HepG2 (cell line): ENCODE measurements around the gene GRM5. TPM values are rescaled to one million over a fixed set of nuclear protein-coding genes. Genes with fewer than 3 reads are reported as not detected.

Experiments
- ATAC-seq: fragments of 200-7000 bp; cut with Tn5 transposase; 3 replicates; pipeline ENCODE4 v1.9.1; 2020; ENCODE audit warnings: mild to moderate bottlenecking, moderate library complexity
- BruUV-seq: library from RNA; stranded (reverse); fragments of 400-500 nt; replicated peaks from 2 replicates; lab custom pipeline; 2021; lab: Mats Ljungman, UMichigan
- CTCF ChIA-PET: fragments of 300-600 bp; formaldehyde crosslinking; extraction: SDS; loops from one replicate; lab custom pipeline; 2021; ENCODE audit warnings: low total read pairs, inconsistent platforms, low intra/inter-chr PET ratio; lab: Yijun Ruan, JAX
- POLR2A ChIA-PET: fragments of 350-600 bp; sonication (Branson Sonifier 250); formaldehyde crosslinking; loops from one replicate; lab custom pipeline; 2020; ENCODE audit warnings: antibody characterized with exemption, inconsistent platforms; lab: Yijun Ruan, JAX
- DNase-seq: peaks from one replicate; pipeline ENCODE4 v3.0.0-alpha.2; 2015; ENCODE audit warnings: low spot score
- FAIRE-seq: peaks from 3 replicates; lab custom pipeline; 2011; peaks lifted over from hg19 to GRCh38; lab: Jason Lieb, UNC
- H2AFZ ChIP-seq: one replicate; pipeline ENCODE4 v1.6.1; 2011; ENCODE audit warnings: low read length, inconsistent platforms
- H3K27ac ChIP-seq: fragments of 300-600 bp; 3 replicates; pipeline ENCODE4 v1.8.0; 2011; ENCODE audit warnings: mixed run types, mild to moderate bottlenecking, mixed read lengths, low read length, inconsistent platforms; ENCODE audit not compliant: insufficient read depth; ENCODE audit errors: extremely low read length
- H3K27me3 ChIP-seq, 2 experiments: fragments of 200-600 bp in 1 of 2; 2 replicates in 1 of 2; 3 replicates in 1 of 2; pipeline versions ENCODE4 v1.6.0 to v1.8.0; 2011; ENCODE audit warnings: low read length in 2 of 2, mild to moderate bottlenecking in 2 of 2, moderate library complexity in 2 of 2, inconsistent platforms in 1 of 2; ENCODE audit not compliant: insufficient read depth in 2 of 2, control insufficient read depth in 1 of 2
- H3K36me3 ChIP-seq, 2 experiments: fragments of 200-600 bp in 1 of 2; replicated peaks in 1 of 2; 2 replicates in 1 of 2; 3 replicates in 1 of 2; pipeline versions ENCODE4 v1.5.1 to v1.8.0; 2011; ENCODE audit warnings: low read length in 2 of 2, inconsistent platforms in 1 of 2; ENCODE audit not compliant: insufficient read depth in 2 of 2, control insufficient read depth in 1 of 2
- H3K4me1 ChIP-seq: 2 replicates; pipeline ENCODE4 v1.5.1; 2012; ENCODE audit warnings: low read length, inconsistent platforms; ENCODE audit not compliant: insufficient read depth
- H3K4me2 ChIP-seq: 2 replicates; pipeline ENCODE4 v1.6.0; 2011; ENCODE audit warnings: low read depth, low read length, inconsistent platforms
- H3K4me3 ChIP-seq, 3 experiments: fragments of 200-600 bp in 1 of 3; sonication (generic), shearing (Covaris generic) in 1 of 3; replicated peaks in 1 of 3; 2 replicates each; pipeline ENCODE4 v1.5.1; 2011 to 2016; ENCODE audit warnings: low read length in 3 of 3, inconsistent platforms in 2 of 3, low read depth in 2 of 3, mild to moderate bottlenecking in 2 of 3, control low read depth in 1 of 3, mixed read lengths in 1 of 3; ENCODE audit not compliant: insufficient read depth in 1 of 3
- H3K79me2 ChIP-seq: one replicate; pipeline ENCODE4 v1.6.1; 2011; ENCODE audit warnings: low read length, inconsistent platforms; ENCODE audit not compliant: insufficient read depth
- H3K9ac ChIP-seq: 2 replicates; pipeline ENCODE4 v1.6.0; 2011; ENCODE audit warnings: mild to moderate bottlenecking, low read depth, low read length, inconsistent platforms; ENCODE audit not compliant: insufficient read depth
- H3K9me3 ChIP-seq: 2 replicates; pipeline ENCODE4 v1.5.1; 2012; ENCODE audit warnings: mild to moderate bottlenecking, low read length
- H4K20me1 ChIP-seq: 2 replicates; pipeline ENCODE4 v1.6.0; 2011; ENCODE audit warnings: inconsistent platforms, mild to moderate bottlenecking, low read length, moderate library complexity; ENCODE audit not compliant: insufficient read depth
- ATAD3A ChIP-seq: sonication (generic); formaldehyde crosslinking; IDR thresholded peaks from 2 replicates; pipeline ENCODE4 v1.4.0; 2020; ENCODE audit warnings: missing genetic modification reagents
- ATF1 ChIP-seq: IDR thresholded peaks from 2 replicates; pipeline ENCODE4 v1.6.1; 2016; ENCODE audit warnings: mild to moderate bottlenecking, control low read depth
- CAMTA2 ChIP-seq: sonication (generic); formaldehyde crosslinking; IDR thresholded peaks from 2 replicates; pipeline ENCODE4 v1.4.0; 2020; ENCODE audit warnings: mild to moderate bottlenecking, missing genetic modification reagents, borderline replicate concordance
- CC2D1A ChIP-seq: sonication (generic); formaldehyde crosslinking; IDR thresholded peaks from 2 replicates; pipeline ENCODE4 v1.8.1; 2023; ENCODE audit warnings: mild to moderate bottlenecking, missing genetic modification reagents
- HNRNPK ChIP-seq: fragments of 200-400 bp; formaldehyde crosslinking; IDR thresholded peaks from 2 replicates; pipeline ENCODE4 v1.6.1; 2018; ENCODE audit warnings: low read length, low read depth, moderate library complexity, mild to moderate bottlenecking; ENCODE audit not compliant: poor library complexity, severe bottlenecking
- IRF1 ChIP-seq: sonication (generic); formaldehyde crosslinking; IDR thresholded peaks from 2 replicates; pipeline ENCODE4 v1.4.0; 2020; ENCODE audit warnings: low read depth, mild to moderate bottlenecking, missing genetic modification reagents
- MTF1 ChIP-seq: sonication (generic); formaldehyde crosslinking; IDR thresholded peaks from 2 replicates; pipeline ENCODE4 v1.5.0; 2020; ENCODE audit warnings: missing genetic modification reagents
- MYPOP ChIP-seq: sonication (generic); formaldehyde crosslinking; IDR thresholded peaks from 2 replicates; pipeline ENCODE4 v1.8.1; 2023; ENCODE audit warnings: mild to moderate bottlenecking, moderate library complexity, missing genetic modification reagents
- TBX2 ChIP-seq: sonication (generic); formaldehyde crosslinking; IDR thresholded peaks from 2 replicates; pipeline ENCODE4 v1.5.0; 2020; ENCODE audit warnings: missing genetic modification reagents, mild to moderate bottlenecking, borderline replicate concordance
- YEATS2 ChIP-seq: sonication (generic); formaldehyde crosslinking; IDR thresholded peaks from 2 replicates; pipeline ENCODE4 v1.4.0; 2020; ENCODE audit warnings: missing genetic modification reagents, borderline replicate concordance
- ZBTB26 ChIP-seq: IDR thresholded peaks from 2 replicates; pipeline ENCODE4 v1.6.1; 2016; ENCODE audit warnings: missing compliant biosample characterization, missing genetic modification reagents, borderline replicate concordance
- ZBTB42 ChIP-seq: sonication (generic); formaldehyde crosslinking; IDR thresholded peaks from 2 replicates; pipeline ENCODE4 v1.5.0; 2020; ENCODE audit warnings: mild to moderate bottlenecking, missing genetic modification reagents
- ZNF20 ChIP-seq: sonication (generic); formaldehyde crosslinking; IDR thresholded peaks from 2 replicates; pipeline ENCODE4 v1.4.0; 2020; ENCODE audit warnings: mild to moderate bottlenecking, moderate library complexity, missing genetic modification reagents
- ZNF225 ChIP-seq: sonication (generic); formaldehyde crosslinking; IDR thresholded peaks from 2 replicates; pipeline ENCODE4 v1.4.0; 2020; ENCODE audit warnings: mild to moderate bottlenecking, missing genetic modification reagents
- ZNF607 ChIP-seq: sonication (generic); formaldehyde crosslinking; IDR thresholded peaks from 2 replicates; pipeline ENCODE4 v1.5.1; 2020; ENCODE audit warnings: missing genetic modification reagents, mild to moderate bottlenecking, borderline replicate concordance
- ZNF674 ChIP-seq: sonication (generic); formaldehyde crosslinking; IDR thresholded peaks from 2 replicates; pipeline ENCODE4 v1.5.0; 2020; ENCODE audit warnings: low read depth, mild to moderate bottlenecking, missing genetic modification reagents
- ZNF879 ChIP-seq: sonication (generic); formaldehyde crosslinking; IDR thresholded peaks from 2 replicates; pipeline ENCODE4 v1.8.1; 2023; ENCODE audit warnings: missing genetic modification reagents
- ZZZ3 ChIP-seq: sonication (generic); formaldehyde crosslinking; IDR thresholded peaks from 2 replicates; pipeline ENCODE4 v1.4.0; 2020; ENCODE audit warnings: missing genetic modification reagents, mild to moderate bottlenecking, borderline replicate concordance
- WGBS: methylation state at CpG from one replicate; pipeline ENCODE4 v1.1.6; 2017; ENCODE audit warnings: low lambda C conversion rate; 5-methylcytosine and 5-hydroxymethylcytosine counted together
- in situ Hi-C: cut with HindIII; loops from 2 replicates; pipeline ENCODE4 v1.10.0; 2017; ENCODE audit warnings: low pct_unique_long_range_greater_than_20kb; ENCODE audit not compliant: extremely low pct_ligation_motif_present
- intact Hi-C: fragments of 100-400 bp; cut with micrococcal nuclease; formaldehyde crosslinking; loops from one replicate; pipeline ENCODE4 v1.10.0; 2022; ENCODE audit not compliant: unreplicated experiment
- polyA plus RNA-seq, 8 experiments: library from polyadenylated mRNA; depleted of rRNA in 3 of 8; stranded (reverse) in 7 of 8; unstranded in 1 of 8; fragments of >200 nt; fragmentation: Illumina TruSeq in 4 of 8; extraction: Trizol in 4 of 8; gene quantifications; 2 replicates each; pipeline versions ENCODE4 v1.2.1 to v1.2.3, GENCODE V29; 2011 to 2016; ENCODE audit warnings: low read depth in 4 of 8, missing spikeins in 1 of 8, mixed read lengths in 1 of 8; ENCODE audit not compliant: insufficient read depth in 1 of 8
- total RNA-seq, 5 experiments: library from RNA; depleted of rRNA; stranded (reverse); fragments of >200 nt; fragmentation: Illumina TruSeq; extraction: Trizol; gene quantifications; 2 replicates each; pipeline ENCODE4 v1.2.3, GENCODE V29; 2016; ENCODE audit warnings: low read depth in 1 of 5

GRM5 gene
- total and polyA plus RNA-seq, 2 of the 13 experiments (the other 11 are each of a cell fraction or from before 2014, with no cell fraction given), result not detected

GRCh38 chr11:88507771-88508417, 557.9 kb downstream of the GRM5 start (continued):
- no peak for TF ChIP-seq ZBTB26 (CRISPR knock-in tag)
- TF ChIP-seq ZZZ3, result no peak
- no peak for TF ChIP-seq HNRNPK
- TF ChIP-seq ZNF879 (CRISPR knock-in tag), result no peak
- TF ChIP-seq CC2D1A (CRISPR knock-in tag), result no peak
- TF ChIP-seq ZBTB42 (CRISPR knock-in tag), result no peak
- no peak for TF ChIP-seq ZNF20 (CRISPR knock-in tag)
- no peak for TF ChIP-seq ATAD3A (CRISPR knock-in tag)

- DNase-seq (no peak), FAIRE-seq (no peak), ATAC-seq (no peak)
- ChIA-PET CTCF (no interaction called here), POLR2A (no interaction called here)
- Histone ChIP-seq H3K27me3 (no peaks in the 10 kb centered on the region), H4K20me1 (no peaks in the 10 kb centered on the region), H3K9ac (no peak overlapping the region), H2AFZ (no peak overlapping the region), H3K4me3 (no peak overlapping the region), H3K4me2 (no peak overlapping the region), H3K36me3 (no peaks in the 10 kb centered on the region), H3K27ac (no peak overlapping the region), H3K4me1 (no peaks in the 10 kb centered on the region), H3K9me3 (no peaks in the 10 kb centered on the region), H3K79me2 (no peaks in the 10 kb centered on the region)
- 0% methylated on average over 2 of the region's 2 CpGs for WGBS
- intact Hi-C loops, result no loop called here
- BruUV-seq, result no TSS peak
- in situ Hi-C loops, result no loop called here
- no peak for TF ChIP-seq YEATS2
- no peak for TF ChIP-seq ZNF225 (CRISPR knock-in tag)
- TF ChIP-seq MTF1, result no peak
- no peak for TF ChIP-seq CAMTA2
- TF ChIP-seq ZNF674 (CRISPR knock-in tag), result no peak
- no peak for TF ChIP-seq ZNF607 (CRISPR knock-in tag)
- TF ChIP-seq ZNF879 (CRISPR knock-in tag), result no peak
- no peak for TF ChIP-seq IRF1 (CRISPR knock-in tag)
- TF ChIP-seq MYPOP, result no peak
- no peak for TF ChIP-seq ATF1 (CRISPR knock-in tag)
- no peak for TF ChIP-seq TBX2 (CRISPR knock-in tag)
Observed at GRCh38 chr11:88501541-88501940, 564.2 kb downstream of the GRM5 start.
